ENCODE results near the gene GPR63.

GPR63 gene

DNA sequence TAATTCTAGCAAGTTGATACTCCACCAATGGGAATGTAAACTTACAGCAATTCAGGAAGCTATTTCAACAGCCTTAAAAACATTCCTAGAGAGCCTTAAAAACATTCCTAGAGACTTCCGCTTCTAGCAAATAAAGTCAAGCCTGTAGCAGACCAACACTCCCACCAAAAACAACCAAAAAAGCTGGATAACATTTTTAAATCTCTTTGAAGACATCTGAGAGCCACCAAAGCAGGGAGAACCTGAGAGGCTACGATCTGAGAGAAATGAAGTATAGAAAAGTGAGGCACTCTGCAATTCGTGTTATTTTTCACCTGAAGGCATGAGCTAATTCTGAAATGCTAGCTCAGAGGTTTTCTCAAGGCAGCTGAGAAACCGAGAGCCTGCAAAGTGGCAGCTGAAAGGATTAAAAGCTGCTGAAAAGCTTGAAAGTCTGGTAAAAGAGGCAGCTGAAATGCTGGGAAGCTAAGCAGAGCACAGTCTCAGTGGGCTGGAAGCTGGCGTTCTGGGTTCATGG, 20.9 kb downstream of the GPR63 start:
- no peak for DNase-seq

DNA sequence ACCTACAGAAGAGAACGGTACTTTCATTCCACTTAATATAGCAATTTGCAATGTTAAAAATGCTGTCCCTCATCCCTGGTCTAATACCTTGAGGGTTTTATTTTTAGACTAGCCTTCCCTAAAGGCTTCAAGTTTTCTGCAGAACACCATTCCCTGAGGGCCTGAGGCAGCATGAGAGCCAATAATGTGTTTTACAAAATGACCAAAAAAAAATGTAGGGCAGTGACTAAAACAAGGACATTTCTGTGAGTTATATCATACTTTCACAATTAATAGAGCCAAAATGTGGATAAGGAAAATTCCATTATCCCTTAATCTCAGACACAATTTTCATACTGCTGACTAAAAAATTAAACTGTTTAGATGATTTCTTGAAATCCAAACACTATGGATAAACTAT, 22.7 kb downstream of the GPR63 start:
- no peak for DNase-seq

DNA sequence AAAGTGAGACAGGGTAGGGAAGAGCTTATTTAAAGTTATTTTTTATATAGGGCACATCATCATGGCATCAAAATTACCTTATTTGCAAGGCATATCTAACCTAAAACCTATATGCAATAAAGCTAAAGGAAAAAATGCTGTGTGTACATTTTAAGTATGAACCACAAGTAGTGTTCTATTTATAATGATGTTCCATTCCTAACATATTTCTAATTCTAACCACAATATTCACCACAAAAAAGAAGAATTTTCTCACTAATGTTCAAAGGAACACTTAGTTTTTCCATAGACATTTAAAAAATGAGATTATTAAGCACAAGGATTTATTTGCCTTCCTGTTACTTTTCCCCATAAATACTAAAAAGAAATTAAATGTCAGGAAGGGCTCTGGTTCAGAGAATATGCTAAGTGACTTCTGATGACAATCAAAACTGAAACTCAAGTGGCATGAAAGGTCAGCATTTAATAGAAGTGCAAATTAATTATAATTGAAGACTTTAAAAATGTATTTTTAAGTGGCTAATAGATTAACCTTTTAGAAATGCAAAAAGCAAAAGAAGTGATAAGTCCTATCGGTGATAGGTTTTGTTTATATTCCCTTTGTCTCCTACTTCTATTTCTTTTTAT, 25.1 kb downstream of the GPR63 start:
- no peak for DNase-seq

DNA sequence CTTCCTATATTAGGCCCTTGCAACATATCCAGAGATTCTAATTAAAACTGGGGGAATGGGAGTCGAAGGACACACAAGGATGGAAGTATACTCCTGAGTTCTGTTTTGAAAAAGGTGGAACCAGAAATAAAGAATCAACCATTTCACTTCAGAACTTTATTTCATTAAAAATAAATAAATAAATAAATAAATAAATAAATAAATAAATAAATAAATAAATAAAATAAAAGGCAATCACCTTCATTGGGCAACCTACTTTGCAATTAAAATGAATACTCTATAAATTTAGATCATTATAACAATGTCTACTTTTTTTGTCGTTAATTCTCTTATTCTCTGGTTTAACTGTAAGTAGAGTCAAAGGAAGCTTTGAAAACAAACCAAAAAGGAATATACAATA, 25.6 kb downstream of the GPR63 start:
- no peak for DNase-seq

DNA sequence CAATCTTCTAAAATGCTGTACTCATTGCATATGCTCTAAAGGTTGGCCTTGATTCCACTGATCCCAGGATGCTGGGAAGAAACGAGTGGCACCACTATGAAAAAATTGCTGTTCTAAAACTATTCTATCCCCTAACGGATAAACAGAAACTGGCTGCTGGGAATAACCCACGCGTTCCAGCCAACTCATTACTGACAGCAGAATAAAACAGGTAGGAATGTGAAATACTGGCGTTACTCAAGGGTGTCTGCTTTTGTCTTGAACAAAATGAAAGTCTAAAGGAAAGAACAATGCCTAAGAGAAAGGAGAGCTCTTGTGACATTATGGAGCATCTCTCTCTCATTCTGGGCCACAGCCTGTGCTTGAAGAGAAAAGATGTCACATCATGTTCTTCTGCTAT, 26.1 kb downstream of the GPR63 start:
- no peak for DNase-seq

DNA sequence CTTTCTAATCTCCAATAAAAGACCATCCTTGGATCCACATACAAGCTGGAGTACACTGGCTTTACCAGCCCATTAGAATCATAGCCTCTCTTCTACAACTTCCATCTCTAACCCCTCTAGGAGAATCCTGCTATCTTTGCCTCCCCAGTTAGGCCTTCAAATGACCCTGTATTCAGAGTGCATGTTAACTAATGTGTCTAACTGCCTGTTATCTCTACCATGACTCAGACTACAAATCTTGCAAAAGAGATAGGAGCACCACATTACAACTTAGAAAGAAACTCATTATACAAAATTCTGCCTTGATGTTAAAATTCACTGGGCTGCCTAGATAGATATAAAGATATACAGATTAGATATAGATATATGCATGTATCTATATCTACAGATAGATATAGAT, 28.2 kb downstream of the GPR63 start:
- DNase-seq = no peak

DNA sequence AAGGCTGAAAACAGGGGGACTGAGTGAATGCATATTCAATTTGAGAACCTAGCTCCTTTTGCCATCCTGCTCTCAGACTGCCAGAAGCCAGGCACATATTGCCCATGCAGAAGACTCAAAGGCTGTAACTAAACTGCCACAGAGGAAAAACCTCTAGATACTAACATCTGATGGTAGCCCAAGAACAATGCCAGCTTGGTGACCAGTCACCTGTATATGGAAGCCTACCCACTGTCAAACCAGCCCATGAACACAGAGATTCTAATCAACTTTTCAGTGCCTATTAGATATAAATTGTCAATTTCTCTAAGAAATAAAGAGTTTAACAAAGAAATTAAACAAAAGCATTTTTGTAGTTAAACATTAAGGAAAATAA, 34.2 kb downstream of the GPR63 start:
- DNase-seq = no peak

DNA sequence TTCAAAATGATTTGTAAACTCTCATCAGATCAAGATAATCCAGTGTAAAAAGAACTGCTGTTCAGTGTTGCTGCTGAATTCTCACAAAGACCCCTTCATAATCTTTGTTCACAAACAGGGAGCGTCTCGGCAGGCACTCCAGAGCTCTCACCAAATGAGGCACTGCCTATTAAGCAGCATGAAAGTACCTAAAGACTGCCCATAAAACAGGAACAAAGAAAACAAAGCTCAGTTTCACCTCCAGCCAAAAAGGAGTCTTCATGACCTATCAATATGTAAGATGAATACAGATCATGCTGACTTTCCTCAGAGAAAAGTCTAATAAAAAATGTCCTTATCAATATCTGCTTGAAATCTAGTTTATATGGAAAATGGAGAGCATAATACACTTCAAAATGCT, 41.8 kb downstream of the GPR63 start:
- DNase-seq = no peak

DNA sequence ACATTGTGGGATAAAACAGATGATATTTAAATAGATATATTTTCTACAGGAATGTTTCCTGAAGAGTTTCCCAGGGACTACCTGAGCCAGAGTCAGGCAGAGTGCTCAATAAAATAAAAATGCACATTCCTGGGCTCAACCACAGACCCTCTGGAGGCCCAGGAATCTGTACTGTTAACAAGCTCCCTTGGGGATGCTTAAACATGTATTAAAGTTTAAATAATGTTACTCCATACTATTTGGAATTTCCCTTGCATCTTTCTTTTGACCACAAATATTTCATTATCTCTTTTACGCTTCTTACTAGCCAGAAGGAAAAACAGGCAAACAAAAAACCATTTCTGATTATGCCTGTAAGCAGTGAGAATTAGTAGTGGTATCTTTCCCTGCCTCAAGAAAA, 42.3 kb downstream of the GPR63 start:
- DNase-seq = no peak

DNA sequence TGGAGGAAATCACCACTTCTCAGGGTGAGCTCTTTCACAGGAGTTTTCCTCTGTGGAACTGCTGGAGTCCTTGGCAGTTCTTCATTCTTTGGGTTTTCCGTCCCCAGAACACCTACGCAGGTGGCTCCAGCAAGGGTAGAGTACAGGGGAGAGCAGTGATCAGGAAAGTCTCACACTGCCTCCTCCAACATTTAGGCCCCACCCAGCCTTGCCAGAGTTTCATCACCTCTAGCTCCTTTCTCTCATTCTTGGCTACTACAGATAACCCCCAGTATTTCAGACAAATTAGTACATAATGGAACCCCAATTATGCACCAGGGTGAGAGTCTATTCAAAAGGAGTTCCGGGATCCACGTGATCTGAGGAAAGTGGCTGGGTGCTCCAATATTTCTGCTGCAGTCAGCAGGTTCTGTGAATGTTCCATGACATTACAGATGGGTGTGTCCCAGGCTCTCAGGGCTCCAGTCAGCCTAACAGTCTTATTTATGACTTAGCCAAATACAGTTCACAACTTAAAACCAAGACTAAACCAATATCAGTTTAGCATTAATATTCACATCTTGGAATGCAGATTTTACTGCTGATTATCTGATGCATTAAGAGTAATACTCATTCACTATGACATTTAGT, 44.6 kb downstream of the GPR63 start:
- no peak for DNase-seq

DNA sequence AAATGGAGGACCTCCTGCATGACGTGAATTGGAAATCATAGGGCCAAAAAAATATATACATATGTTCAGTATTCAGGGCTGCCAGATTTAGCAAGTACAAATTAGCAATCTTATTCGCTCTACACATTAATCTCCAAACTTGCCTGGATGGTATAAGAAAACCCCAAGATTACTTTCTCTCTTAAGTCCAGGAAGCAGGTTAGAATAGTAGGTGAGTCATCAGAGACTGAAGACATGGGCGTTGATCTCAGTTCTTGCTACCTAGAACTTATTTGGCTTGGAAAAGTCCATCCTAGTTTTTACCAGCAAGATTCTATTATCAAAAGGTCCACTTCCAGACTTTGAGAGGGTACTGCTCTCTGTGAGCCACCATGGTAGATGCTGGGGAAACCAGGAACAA, 47.4 kb downstream of the GPR63 start:
- no peak for DNase-seq

DNA sequence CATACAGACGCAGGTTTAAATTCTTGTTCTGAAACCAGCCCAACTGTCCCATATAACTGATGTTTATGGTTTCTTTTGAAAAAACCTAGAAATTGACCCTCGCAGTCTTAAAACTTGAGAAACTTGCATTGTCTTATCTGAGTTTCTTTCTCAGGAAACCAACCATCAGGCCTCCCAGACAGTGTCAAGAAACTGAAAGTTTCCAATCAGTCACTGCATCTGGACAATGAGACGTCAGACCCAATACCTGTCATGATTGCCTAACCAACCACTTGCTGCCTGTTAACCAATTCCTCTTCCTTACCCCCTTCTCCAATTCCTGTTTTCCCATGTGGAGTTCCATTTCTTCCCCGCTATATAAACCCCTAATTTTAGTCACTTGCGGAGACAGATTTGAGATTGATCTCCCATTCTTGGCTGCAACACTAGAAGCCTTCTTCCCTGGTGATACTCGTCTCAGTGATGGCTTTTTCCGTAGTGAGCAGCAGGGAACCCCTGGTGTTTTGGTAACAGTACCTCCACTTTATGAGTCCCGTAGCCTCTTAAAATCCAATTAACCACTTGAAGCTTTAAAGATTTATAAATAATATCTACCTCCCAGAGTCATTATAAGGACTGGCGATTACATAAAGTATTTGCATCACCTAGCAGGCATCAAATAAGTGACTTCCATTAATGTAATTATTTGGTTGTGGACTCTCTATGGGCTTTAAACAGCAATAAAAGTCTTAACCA, 49.3 kb downstream of the GPR63 start:
- no peak for DNase-seq

DNA sequence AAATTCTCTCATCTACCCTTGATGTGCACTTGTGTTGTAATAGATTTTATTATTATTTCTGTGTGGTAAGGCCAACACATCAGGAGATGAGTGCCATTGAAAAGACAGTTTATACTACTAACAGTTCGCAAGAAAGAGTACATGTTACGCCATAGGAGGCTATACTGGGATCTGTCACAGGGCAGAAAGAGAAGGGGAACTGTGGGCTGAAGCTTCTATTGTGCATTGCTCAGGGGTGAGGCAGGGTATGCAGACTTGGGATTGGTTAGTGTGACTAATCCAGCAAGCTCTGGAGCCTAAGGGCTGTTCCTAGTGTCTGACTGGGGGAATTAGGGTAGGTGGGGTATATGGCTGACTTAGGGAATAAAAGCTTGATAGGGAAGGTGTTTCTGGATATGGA, 50.9 kb downstream of the GPR63 start:
- DNase-seq = no peak

DNA sequence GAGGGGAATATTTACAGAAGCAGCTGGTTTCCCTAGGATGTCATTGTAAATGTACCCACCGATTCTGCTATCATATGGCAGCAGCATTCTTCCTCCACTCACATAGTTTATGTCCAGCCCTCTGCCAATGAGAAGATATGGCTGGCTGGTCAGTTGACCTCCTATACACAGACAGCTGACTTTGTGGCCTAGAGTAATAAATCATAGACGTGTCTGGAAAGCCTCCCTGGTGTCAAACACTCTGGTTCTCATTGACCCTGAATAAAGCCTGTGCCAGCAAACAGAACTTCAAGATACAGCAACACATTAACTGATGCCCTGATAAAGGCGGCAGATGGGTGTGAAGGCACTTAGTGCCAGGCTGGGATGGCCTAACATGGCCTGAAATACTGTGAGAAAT, 52.6 kb downstream of the GPR63 start:
- no peak for DNase-seq

DNA sequence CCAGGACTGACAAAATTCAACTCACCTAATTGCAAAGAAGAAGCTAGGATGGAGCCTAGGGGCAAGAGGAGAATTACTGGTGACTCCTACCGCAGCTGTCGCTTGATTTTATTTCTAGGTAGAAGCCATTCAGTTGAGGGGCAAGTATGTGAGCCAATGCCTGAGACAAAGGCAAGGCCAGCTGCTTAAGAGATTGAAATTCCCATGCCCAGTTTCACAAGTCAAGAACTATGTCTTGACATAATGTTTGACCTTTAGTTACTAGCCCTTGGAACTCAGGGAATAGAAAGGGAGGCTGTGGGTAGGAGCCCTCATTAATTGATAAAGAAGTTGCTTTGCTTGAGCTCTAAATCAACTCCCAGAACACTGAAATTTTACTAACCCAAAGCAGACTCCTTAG, 54.0 kb downstream of the GPR63 start:
- no peak for DNase-seq

DNA sequence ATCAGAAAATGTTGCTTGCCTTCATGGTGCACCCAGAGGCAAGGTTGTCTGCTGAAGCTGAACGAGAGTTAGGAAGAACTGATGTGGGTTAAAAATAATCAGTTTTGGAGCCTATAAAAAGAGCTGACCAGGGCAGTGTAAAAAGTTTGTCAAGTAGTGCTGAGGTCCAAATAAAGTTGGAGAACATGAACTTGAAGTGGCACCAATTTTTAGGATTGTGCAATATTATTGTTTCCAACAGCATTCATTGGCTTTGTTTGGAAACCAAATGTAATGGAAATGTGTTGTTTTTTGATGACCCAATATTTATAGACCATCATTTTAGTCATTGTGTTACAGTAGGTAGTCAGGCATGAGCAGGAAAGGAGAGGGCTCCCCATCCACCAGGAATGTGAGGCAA, 55.7 kb downstream of the GPR63 start:
- DNase-seq = no peak

DNA sequence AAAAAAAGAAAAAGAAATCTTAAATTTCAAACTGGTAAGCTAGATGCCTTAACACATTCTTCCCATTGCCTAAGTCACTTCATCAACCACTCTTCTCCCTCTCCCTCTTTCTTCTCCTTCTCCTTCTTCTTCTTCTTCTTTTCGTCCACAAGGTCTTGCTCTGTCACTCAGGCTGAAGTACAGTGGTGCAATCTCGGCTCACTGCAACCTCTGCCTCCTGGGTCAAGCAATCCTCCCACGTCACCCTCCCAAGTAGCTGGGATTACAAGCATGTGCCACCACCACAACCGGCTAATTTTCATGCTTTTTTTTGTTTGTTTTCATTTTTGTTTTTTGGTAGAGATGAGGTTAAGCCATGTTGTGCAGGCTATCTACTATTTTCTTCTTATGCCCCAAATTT, 60.2 kb downstream of the GPR63 start:
- DNase-seq = no peak

DNA sequence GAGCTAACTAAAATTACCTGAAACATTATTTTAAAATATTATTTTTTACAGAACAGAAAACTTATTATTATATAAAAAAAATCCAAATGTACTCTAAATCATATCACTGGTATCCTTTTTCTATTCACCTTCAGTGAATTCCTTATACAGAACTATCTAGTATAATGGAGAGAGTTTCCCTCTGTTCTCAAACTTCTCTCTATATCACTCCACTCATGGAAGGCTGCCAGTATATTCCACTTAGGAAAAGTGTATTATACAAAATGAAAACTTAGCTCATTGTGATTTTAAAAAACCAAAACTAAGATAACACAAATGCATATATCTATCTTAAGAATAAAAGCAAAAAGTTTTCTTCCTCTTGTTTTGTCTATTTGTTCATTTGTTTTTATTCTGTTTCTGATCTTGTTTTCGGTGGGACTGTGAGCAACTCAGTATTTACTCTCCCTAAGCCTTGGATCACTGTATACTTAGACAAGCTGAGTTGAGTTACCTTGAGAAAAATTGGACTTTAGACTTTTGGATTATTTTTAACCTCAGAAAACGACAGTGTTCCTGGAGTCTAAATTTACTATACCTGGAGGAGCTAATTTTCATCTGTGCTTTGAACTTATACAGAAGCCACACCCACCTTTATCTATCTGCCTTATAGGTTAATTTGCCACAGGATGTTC, 61.4 kb downstream of the GPR63 start:
- DNase-seq = no peak

DNA sequence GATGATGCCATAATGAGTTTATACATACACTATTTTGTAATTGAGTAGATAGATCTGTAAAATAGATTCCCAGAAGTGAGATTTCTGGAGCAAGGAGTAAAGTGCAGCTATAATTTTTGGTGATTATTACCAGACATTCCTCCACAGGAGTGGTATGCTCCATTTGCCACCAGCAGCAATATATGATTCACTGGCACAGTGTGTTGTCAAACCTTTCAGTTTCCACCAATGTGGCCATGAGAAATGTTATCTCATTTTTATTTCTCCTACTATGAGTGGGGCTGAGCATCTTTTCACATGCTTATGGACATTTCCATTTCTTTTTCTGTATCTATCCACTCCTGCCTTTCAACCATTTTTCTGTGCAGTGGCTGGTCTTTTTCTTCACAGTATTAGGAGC, 70.5 kb downstream of the GPR63 start:
- no peak for DNase-seq

DNA sequence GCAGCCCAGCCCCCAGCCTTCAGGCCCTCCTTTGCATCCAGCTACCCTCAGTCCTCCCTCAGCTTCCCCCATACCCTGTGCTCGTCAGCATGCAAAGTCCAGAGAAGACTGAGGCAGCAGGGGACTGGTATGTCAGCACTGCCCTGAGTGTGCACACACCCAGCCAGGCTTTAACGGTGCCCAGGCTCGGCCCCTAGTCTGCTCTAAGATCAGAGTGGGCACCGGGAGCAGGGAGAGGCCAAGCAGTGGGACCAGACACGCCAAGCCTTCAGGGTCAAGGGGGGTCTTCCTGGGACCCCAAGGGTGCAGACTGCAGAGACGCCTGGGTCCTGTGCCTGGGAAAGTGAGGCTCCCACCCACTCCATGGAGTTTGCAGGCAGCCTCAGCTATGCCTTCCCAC, 74.7 kb downstream of the GPR63 start:
- DNase-seq = no peak

DNA sequence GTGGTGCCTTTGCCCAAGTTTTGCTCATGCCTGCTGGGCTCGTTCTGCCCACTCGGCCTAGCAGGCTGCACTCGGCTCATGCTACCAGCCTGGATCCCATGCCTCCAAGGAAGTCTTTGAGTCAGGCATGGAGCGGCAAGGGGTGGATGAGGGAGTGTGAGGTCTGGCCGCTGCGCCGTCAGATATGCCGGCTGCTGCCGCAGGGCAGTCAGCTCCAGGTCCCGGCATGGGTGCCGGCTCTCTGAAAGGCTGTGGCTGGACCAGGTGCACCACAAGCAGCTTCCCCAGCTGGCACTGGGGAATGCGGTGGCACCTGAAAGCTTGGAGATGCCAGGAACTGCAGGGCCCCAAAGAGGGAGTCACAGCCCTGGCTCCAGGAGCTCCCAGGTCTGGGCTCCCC, 75.5 kb downstream of the GPR63 start:
- DNase-seq = no peak

DNA sequence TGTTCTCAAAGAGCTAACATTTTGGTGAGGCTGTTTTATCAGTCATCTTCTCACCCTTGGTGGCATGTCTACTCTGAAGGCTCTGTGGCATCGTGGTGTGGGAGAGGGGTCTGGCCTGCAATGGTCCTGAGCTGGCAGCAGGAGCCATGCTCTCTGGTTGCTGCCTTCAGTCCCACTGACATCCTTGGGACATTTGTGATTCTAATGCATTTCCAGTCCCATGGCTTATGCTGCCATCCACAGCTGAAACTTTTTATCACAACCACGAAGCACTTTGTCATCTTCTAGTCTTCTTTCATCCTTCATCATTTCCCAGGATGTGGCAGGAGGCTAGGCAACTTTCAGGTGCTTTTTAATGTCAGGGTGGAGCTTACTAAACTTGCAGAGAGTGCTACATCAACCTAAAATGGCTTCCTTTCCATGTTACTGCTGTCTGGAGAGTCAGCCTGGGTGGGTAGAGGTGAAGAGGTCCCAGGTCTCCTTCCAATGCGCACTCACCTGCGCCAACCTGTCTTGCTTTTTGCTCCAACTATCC, 77.1 kb downstream of the GPR63 start:
- DNase-seq = no peak

DNA sequence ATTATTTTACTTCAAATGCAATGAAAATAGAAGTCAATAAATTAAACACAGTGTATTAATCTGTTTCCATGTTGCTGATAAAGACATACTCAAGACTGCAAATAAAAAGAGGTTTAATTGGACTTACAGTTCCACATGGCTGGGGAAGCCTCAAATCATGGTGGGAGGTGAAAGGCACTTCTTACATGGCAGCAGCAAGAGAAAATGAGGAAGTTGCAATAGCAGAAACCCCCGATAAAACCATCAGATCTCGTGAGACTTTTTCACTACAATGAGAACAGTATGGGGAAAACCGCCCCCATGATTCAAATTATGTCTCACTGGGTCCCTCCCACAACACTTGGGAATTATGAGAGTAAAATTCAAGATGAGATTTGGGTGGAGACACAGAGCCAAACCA, 82.2 kb downstream of the GPR63 start:
- DNase-seq = no peak

DNA sequence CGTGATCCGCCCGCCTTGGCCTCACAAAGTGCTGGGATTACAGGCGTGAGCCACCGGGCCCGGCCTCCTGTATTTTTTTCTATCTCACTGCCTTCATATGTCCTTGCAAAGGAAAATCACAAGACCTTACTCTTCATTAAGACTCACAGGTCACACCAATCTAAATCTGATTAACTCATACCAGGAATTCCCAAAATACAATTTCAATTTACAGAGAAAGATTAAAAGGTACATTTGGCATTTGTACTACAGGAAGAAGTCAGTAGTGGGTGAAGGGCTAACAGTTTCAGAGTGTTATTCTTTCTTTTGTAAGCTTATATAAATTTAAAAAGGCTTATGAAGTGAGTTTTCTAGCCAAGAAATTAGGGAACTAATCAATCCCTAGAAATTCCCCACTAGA, 87.4 kb downstream of the GPR63 start:
- no peak for DNase-seq

Data from GOT3 (cell line).